HepG2 (cell line): ENCODE measurements around the gene TBC1D5. TPM values are rescaled to one million over a fixed set of nuclear protein-coding genes. Genes with fewer than 3 reads are reported as not detected.

Source experiments
- ATAC-seq: fragments of 200-7000 bp; cut with Tn5 transposase; 3 replicates; pipeline ENCODE4 v1.9.1; 2020; ENCODE audit warnings: mild to moderate bottlenecking, moderate library complexity
- BruUV-seq: library from RNA; stranded (reverse); fragments of 400-500 nt; replicated peaks from 2 replicates; lab custom pipeline; 2021; lab: Mats Ljungman, UMichigan
- CTCF ChIA-PET: fragments of 300-600 bp; formaldehyde crosslinking; extraction: SDS; loops from one replicate; lab custom pipeline; 2021; ENCODE audit warnings: low total read pairs, inconsistent platforms, low intra/inter-chr PET ratio; lab: Yijun Ruan, JAX
- POLR2A ChIA-PET: fragments of 350-600 bp; sonication (Branson Sonifier 250); formaldehyde crosslinking; loops from one replicate; lab custom pipeline; 2020; ENCODE audit warnings: antibody characterized with exemption, inconsistent platforms; lab: Yijun Ruan, JAX
- DNase-seq: peaks from one replicate; pipeline ENCODE4 v3.0.0-alpha.2; 2015; ENCODE audit warnings: low spot score
- FAIRE-seq: peaks from 3 replicates; lab custom pipeline; 2011; peaks lifted over from hg19 to GRCh38; lab: Jason Lieb, UNC
- H2AFZ ChIP-seq: one replicate; pipeline ENCODE4 v1.6.1; 2011; ENCODE audit warnings: low read length, inconsistent platforms
- H3K27ac ChIP-seq: fragments of 300-600 bp; 3 replicates; pipeline ENCODE4 v1.8.0; 2011; ENCODE audit warnings: mixed run types, mild to moderate bottlenecking, mixed read lengths, low read length, inconsistent platforms; ENCODE audit not compliant: insufficient read depth; ENCODE audit errors: extremely low read length
- H3K27me3 ChIP-seq, 2 experiments: fragments of 200-600 bp in 1 of 2; 2 replicates in 1 of 2; 3 replicates in 1 of 2; pipeline versions ENCODE4 v1.6.0 to v1.8.0; 2011; ENCODE audit warnings: low read length in 2 of 2, mild to moderate bottlenecking in 2 of 2, moderate library complexity in 2 of 2, inconsistent platforms in 1 of 2; ENCODE audit not compliant: insufficient read depth in 2 of 2, control insufficient read depth in 1 of 2
- H3K36me3 ChIP-seq, 2 experiments: fragments of 200-600 bp in 1 of 2; replicated peaks in 1 of 2; 2 replicates in 1 of 2; 3 replicates in 1 of 2; pipeline versions ENCODE4 v1.5.1 to v1.8.0; 2011; ENCODE audit warnings: low read length in 2 of 2, inconsistent platforms in 1 of 2; ENCODE audit not compliant: insufficient read depth in 2 of 2, control insufficient read depth in 1 of 2
- H3K4me1 ChIP-seq: 2 replicates; pipeline ENCODE4 v1.5.1; 2012; ENCODE audit warnings: low read length, inconsistent platforms; ENCODE audit not compliant: insufficient read depth
- H3K4me2 ChIP-seq: 2 replicates; pipeline ENCODE4 v1.6.0; 2011; ENCODE audit warnings: low read depth, low read length, inconsistent platforms
- H3K4me3 ChIP-seq, 3 experiments: fragments of 200-600 bp in 1 of 3; sonication (generic), shearing (Covaris generic) in 1 of 3; replicated peaks in 1 of 3; 2 replicates each; pipeline ENCODE4 v1.5.1; 2011 to 2016; ENCODE audit warnings: low read length in 3 of 3, inconsistent platforms in 2 of 3, low read depth in 2 of 3, mild to moderate bottlenecking in 2 of 3, control low read depth in 1 of 3, mixed read lengths in 1 of 3; ENCODE audit not compliant: insufficient read depth in 1 of 3
- H3K79me2 ChIP-seq: one replicate; pipeline ENCODE4 v1.6.1; 2011; ENCODE audit warnings: low read length, inconsistent platforms; ENCODE audit not compliant: insufficient read depth
- H3K9ac ChIP-seq: 2 replicates; pipeline ENCODE4 v1.6.0; 2011; ENCODE audit warnings: mild to moderate bottlenecking, low read depth, low read length, inconsistent platforms; ENCODE audit not compliant: insufficient read depth
- H3K9me3 ChIP-seq: 2 replicates; pipeline ENCODE4 v1.5.1; 2012; ENCODE audit warnings: mild to moderate bottlenecking, low read length
- H4K20me1 ChIP-seq: 2 replicates; pipeline ENCODE4 v1.6.0; 2011; ENCODE audit warnings: inconsistent platforms, mild to moderate bottlenecking, low read length, moderate library complexity; ENCODE audit not compliant: insufficient read depth
- GATA4 ChIP-seq: sonication (generic); IDR thresholded peaks from 2 replicates; pipeline ENCODE4 v1.6.1; 2016; ENCODE audit warnings: antibody characterized with exemption, low read depth, borderline replicate concordance
- HOXA3 ChIP-seq: sonication (generic); formaldehyde crosslinking; IDR thresholded peaks from 2 replicates; pipeline ENCODE4 v1.5.0; 2020; ENCODE audit warnings: missing genetic modification reagents
- IKZF1 ChIP-seq: fragments of 450-650 bp; IDR thresholded peaks from 2 replicates; pipeline ENCODE4 v1.7.1; 2016
- NCOA2 ChIP-seq: sonication (generic); formaldehyde crosslinking; IDR thresholded peaks from 2 replicates; pipeline ENCODE4 v1.8.0; 2022; ENCODE audit warnings: inconsistent platforms
- PHF20 ChIP-seq: sonication (generic); formaldehyde crosslinking; IDR thresholded peaks from 2 replicates; pipeline ENCODE4 v1.5.0; 2020; ENCODE audit warnings: mild to moderate bottlenecking, missing genetic modification reagents
- PITX1 ChIP-seq: sonication (generic); formaldehyde crosslinking; IDR thresholded peaks from 2 replicates; pipeline ENCODE4 v1.5.1; 2020; ENCODE audit warnings: mild to moderate bottlenecking, missing genetic modification reagents
- PRPF4 ChIP-seq: fragments of 200-400 bp; formaldehyde crosslinking; IDR thresholded peaks from 2 replicates; pipeline ENCODE4 v1.6.1; 2016; ENCODE audit warnings: low read length, low read depth; ENCODE audit not compliant: poor library complexity, severe bottlenecking
- SOX13 ChIP-seq, 3 experiments: fragments of 450-650 bp in 1 of 3; sonication (generic) in 1 of 3; formaldehyde crosslinking in 1 of 3; IDR thresholded peaks in 2 of 3; conservative IDR thresholded peaks in 1 of 3; 2 replicates each; pipeline versions ENCODE4 v1.5.0 to v1.6.1; 2016 to 2020; ENCODE audit warnings: antibody characterized with exemption in 1 of 3, mild to moderate bottlenecking in 1 of 3, missing compliant biosample characterization in 1 of 3, missing genetic modification reagents in 1 of 3, moderate library complexity in 1 of 3
- ZBTB3 ChIP-seq: sonication (generic); formaldehyde crosslinking; IDR thresholded peaks from 2 replicates; pipeline ENCODE4 v1.4.0; 2020; ENCODE audit warnings: low read depth, mild to moderate bottlenecking, moderate library complexity, missing genetic modification reagents, borderline replicate concordance
- ZBTB34 ChIP-seq: sonication (generic); formaldehyde crosslinking; IDR thresholded peaks from 2 replicates; pipeline ENCODE4 v1.8.0; 2022; ENCODE audit warnings: mild to moderate bottlenecking, missing genetic modification reagents
- ZNF543 ChIP-seq: sonication (generic); formaldehyde crosslinking; IDR thresholded peaks from 2 replicates; pipeline ENCODE4 v1.4.0; 2020; ENCODE audit warnings: mild to moderate bottlenecking, missing genetic modification reagents
- ZNF670 ChIP-seq: sonication (generic); formaldehyde crosslinking; IDR thresholded peaks from 2 replicates; pipeline ENCODE4 v1.8.0; 2022; ENCODE audit warnings: mild to moderate bottlenecking, missing genetic modification reagents, borderline replicate concordance
- ZNF737 ChIP-seq: sonication (generic); formaldehyde crosslinking; IDR thresholded peaks from 2 replicates; pipeline ENCODE4 v1.5.0; 2020; ENCODE audit warnings: missing genetic modification reagents, mild to moderate bottlenecking, borderline replicate concordance
- WGBS: methylation state at CpG from one replicate; pipeline ENCODE4 v1.1.6; 2017; ENCODE audit warnings: low lambda C conversion rate; 5-methylcytosine and 5-hydroxymethylcytosine counted together
- in situ Hi-C: cut with HindIII; loops from 2 replicates; pipeline ENCODE4 v1.10.0; 2017; ENCODE audit warnings: low pct_unique_long_range_greater_than_20kb; ENCODE audit not compliant: extremely low pct_ligation_motif_present
- intact Hi-C: fragments of 100-400 bp; cut with micrococcal nuclease; formaldehyde crosslinking; loops from one replicate; pipeline ENCODE4 v1.10.0; 2022; ENCODE audit not compliant: unreplicated experiment
- polyA plus RNA-seq, 8 experiments: library from polyadenylated mRNA; depleted of rRNA in 3 of 8; stranded (reverse) in 7 of 8; unstranded in 1 of 8; fragments of >200 nt; fragmentation: Illumina TruSeq in 4 of 8; extraction: Trizol in 4 of 8; gene quantifications; 2 replicates each; pipeline versions ENCODE4 v1.2.1 to v1.2.3, GENCODE V29; 2011 to 2016; ENCODE audit warnings: low read depth in 4 of 8, missing spikeins in 1 of 8, mixed read lengths in 1 of 8; ENCODE audit not compliant: insufficient read depth in 1 of 8
- total RNA-seq, 5 experiments: library from RNA; depleted of rRNA; stranded (reverse); fragments of >200 nt; fragmentation: Illumina TruSeq; extraction: Trizol; gene quantifications; 2 replicates each; pipeline ENCODE4 v1.2.3, GENCODE V29; 2016; ENCODE audit warnings: low read depth in 1 of 5
- TF ChIP-seq, protein P1 (sequence below): IDR thresholded peaks from 2 replicates; pipeline ENCODE4 v1.6.1; 2016
- TF ChIP-seq, protein P2 (sequence below): sonication (generic); formaldehyde crosslinking; IDR thresholded peaks from 2 replicates; pipeline ENCODE4 v1.8.1; 2023; ENCODE audit warnings: missing genetic modification reagents, inconsistent platforms, borderline replicate concordance

The TBC1D5 gene
- total and polyA plus RNA-seq, 2 of the 13 experiments (the other 11 are each of a cell fraction or from before 2014, with no cell fraction given) = 19.2 to 33.3 TPM

- ChIA-PET POLR2A (no interaction called here), CTCF (no interaction called here)
- no peaks in the 10 kb centered on the region for H3K9me3 ChIP-seq
- ATAC-seq = no peak
- no peak overlapping the region for H3K4me2 ChIP-seq
- no peak overlapping the region for H3K9ac ChIP-seq
- TF ChIP-seq SOX13 (IDR thresholded peaks at IDR 0.05) (no peak), SOX13 (CRISPR knock-in tag; conservative IDR thresholded peaks at IDR 0.05 in 1 of 2, IDR thresholded peaks at IDR 0.05 in 1 of 2) (no peak), PHF20 (CRISPR knock-in tag) (no peak)
- in situ Hi-C loops = no loop called here
- DNase-seq = no peak
- no peak overlapping the region for H2AFZ ChIP-seq
- BruUV-seq = no TSS peak
- H3K79me2 ChIP-seq = no peaks in the 10 kb centered on the region
- 86% methylated on average over 4 of the region's 4 CpGs for WGBS
- H4K20me1 ChIP-seq = no peaks in the 10 kb centered on the region
- no peak overlapping the region for H3K27ac ChIP-seq
- intact Hi-C loops = loop anchor here (1.0 kb wide), 1 partner anchor 227 kb away; the partner anchor contains the start of gene TBC1D5
- H3K27me3 ChIP-seq = no peaks in the 10 kb centered on the region
- FAIRE-seq = no peak
- H3K4me1 ChIP-seq = no peaks in the 10 kb centered on the region
- no peak overlapping the region for H3K4me3 ChIP-seq
- H3K36me3 ChIP-seq = no peaks in the 10 kb centered on the region
Observed at GRCh38 chr3:17515445-17516234, 226.8 kb downstream of the TBC1D5 start.

DNA sequence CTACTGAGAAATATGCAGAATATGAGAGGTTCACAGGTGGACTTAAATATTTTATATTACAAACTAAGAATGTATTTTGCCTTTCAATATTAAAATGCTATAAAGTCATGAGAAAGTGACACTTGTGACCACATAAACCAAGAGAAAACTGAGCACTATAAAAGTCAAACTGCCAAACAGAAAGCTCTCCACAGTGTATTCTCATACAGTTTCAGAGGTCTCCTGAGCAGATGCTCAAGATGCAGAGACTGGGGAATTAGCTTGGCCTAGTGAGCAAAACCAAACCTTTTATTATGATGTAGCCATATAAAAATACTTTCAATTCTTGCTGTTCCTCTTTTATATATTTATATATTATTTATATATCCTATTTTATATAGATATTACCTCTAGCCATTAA lies 227.8 kb downstream of the TBC1D5 start:
- Histone ChIP-seq H3K36me3 (no peaks in the 10 kb centered on the region), H3K27ac (no peak overlapping the region), H3K4me3 (no peak overlapping the region), H3K79me2 (no peaks in the 10 kb centered on the region), H2AFZ (no peak overlapping the region), H3K9me3 (no peaks in the 10 kb centered on the region), H4K20me1 (no peaks in the 10 kb centered on the region), H3K27me3 (no peaks in the 10 kb centered on the region), H3K9ac (no peak overlapping the region), H3K4me1 (no peaks in the 10 kb centered on the region), H3K4me2 (no peak overlapping the region)
- intact Hi-C loops (no loop called here), in situ Hi-C loops (no loop called here)
- ATAC-seq (no peak), DNase-seq (no peak), FAIRE-seq (no peak)
- ChIA-PET POLR2A (no interaction called here), CTCF (no interaction called here)
- BruUV-seq = no TSS peak
- TF ChIP-seq IKZF1 (no peak), HOXA3 (CRISPR knock-in tag) (no peak), ZNF543 (CRISPR knock-in tag) (no peak), PITX1 (CRISPR knock-in tag) (no peak), NCOA2 (no peak), ZBTB34 (no peak), PRPF4 (no peak), ZNF670 (no peak), ZNF737 (CRISPR knock-in tag) (no peak), ZBTB3 (CRISPR knock-in tag) (no peak), GATA4 (no peak)
- TF ChIP-seq, protein P1, sequence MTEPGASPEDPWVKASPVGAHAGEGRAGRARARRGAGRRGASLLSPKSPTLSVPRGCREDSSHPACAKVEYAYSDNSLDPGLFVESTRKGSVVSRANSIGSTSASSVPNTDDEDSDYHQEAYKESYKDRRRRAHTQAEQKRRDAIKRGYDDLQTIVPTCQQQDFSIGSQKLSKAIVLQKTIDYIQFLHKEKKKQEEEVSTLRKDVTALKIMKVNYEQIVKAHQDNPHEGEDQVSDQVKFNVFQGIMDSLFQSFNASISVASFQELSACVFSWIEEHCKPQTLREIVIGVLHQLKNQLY = no peak
- TF ChIP-seq, protein P2, sequence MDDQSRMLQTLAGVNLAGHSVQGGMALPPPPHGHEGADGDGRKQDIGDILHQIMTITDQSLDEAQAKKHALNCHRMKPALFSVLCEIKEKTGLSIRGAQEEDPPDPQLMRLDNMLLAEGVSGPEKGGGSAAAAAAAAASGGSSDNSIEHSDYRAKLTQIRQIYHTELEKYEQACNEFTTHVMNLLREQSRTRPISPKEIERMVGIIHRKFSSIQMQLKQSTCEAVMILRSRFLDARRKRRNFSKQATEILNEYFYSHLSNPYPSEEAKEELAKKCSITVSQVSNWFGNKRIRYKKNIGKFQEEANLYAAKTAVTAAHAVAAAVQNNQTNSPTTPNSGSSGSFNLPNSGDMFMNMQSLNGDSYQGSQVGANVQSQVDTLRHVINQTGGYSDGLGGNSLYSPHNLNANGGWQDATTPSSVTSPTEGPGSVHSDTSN (CRISPR knock-in tag) = no peak
